OCI-LY3 (cell line): ENCODE data around the gene SEC16A.

ENCODE experiments used
- H2AFZ ChIP-seq: fragments of 200-600, 300-600 bp; shearing (Covaris generic); 2 replicates; pipeline ENCODE4 v1.6.0; 2014; ENCODE audit warnings: antibody characterized with exemption, low read depth, low read length
- H3K27ac ChIP-seq: fragments of 200-600, 300-600 bp; sonication (generic); 2 replicates; pipeline ENCODE4 v1.5.1; 2014; ENCODE audit warnings: mild to moderate bottlenecking, low read length, moderate library complexity, mixed read lengths
- H3K27me3 ChIP-seq: fragments of 200-600, 300-600 bp; sonication (generic); 2 replicates; pipeline ENCODE4 v1.6.1; 2014; ENCODE audit warnings: low read depth, low read length, mixed read lengths
- H3K36me3 ChIP-seq: fragments of 200-600, 300-600 bp; sonication (generic); replicated peaks from 2 replicates; pipeline ENCODE3; 2014; ENCODE audit warnings: low read depth, low read length, mixed read lengths
- H3K4me1 ChIP-seq: fragments of 300-600, 200-600 bp; sonication (generic); 2 replicates; pipeline ENCODE4 v1.6.1; 2014; ENCODE audit warnings: low read length, mixed read lengths
- H3K4me2 ChIP-seq: fragments of 200-600, 300-600 bp; sonication (generic); 2 replicates; pipeline ENCODE4 v1.6.1; 2014; ENCODE audit warnings: low read length, mixed read lengths
- H3K4me3 ChIP-seq: fragments of 300-600, 200-600 bp; sonication (generic); 2 replicates; pipeline ENCODE4 v1.5.1; 2014; ENCODE audit warnings: antibody characterized with exemption, mild to moderate bottlenecking, low read length, moderate library complexity
- H3K79me2 ChIP-seq: fragments of 300-600, 200-600 bp; shearing (Covaris generic); 2 replicates; pipeline ENCODE4 v1.6.1; 2014; ENCODE audit warnings: mild to moderate bottlenecking, low read length, mixed read lengths
- H3K9ac ChIP-seq: fragments of 300-600, 200-600 bp; shearing (Covaris generic); 2 replicates; pipeline ENCODE4 v1.6.0; 2014; ENCODE audit warnings: mild to moderate bottlenecking, low read length, moderate library complexity
- H3K9me3 ChIP-seq: fragments of 200-600, 300-600 bp; shearing (Covaris generic); 2 replicates; pipeline ENCODE4 v1.6.1; 2014; ENCODE audit warnings: low read length, mixed read lengths; ENCODE audit not compliant: insufficient read depth
- H4K20me1 ChIP-seq: fragments of 200-600, 300-600 bp; sonication (generic); 2 replicates; pipeline ENCODE4 v1.6.1; 2016; ENCODE audit warnings: low read length, mixed read lengths; ENCODE audit not compliant: insufficient read depth
- EZH2phosphoT487 ChIP-seq: fragments of 200-600 bp; shearing (Covaris generic); IDR thresholded peaks from 2 replicates; pipeline ENCODE4 v1.6.1; 2018; ENCODE audit warnings: antibody characterized with exemption, mixed run types, low read depth
- TF ChIP-seq, protein P1 (sequence below): fragments of 200-600, 300-600 bp; sonication (generic); IDR thresholded peaks from 2 replicates; pipeline ENCODE4 v1.5.1; 2014; ENCODE audit warnings: antibody characterized with exemption, low read length, low read depth

SEC16A gene

DNA sequence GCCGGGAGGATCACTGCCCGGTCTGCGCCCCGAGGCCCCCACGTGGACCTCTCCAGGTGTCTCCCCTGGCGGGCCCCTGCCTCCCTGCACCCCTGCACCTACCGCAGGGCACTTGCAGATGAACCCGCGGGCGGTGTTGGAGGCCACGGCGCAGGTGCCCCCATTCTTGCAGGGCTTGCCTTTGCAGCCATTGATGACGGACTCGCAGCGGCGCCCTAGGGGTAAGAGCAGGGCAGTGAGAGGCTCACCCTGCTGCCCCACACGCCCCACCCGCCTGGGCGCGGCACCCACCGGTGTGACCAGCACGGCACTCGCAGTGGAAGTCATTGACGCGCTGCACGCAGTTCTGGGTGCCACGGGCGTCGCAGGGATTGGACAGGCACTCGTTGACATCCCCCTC lies 23.6 kb upstream of the SEC16A start:
- Histone ChIP-seq H3K9ac (no peak overlapping the region), H3K4me1 (no peaks in the 10 kb centered on the region), H3K9me3 (no peaks in the 10 kb centered on the region), H3K27ac (no peak overlapping the region), H3K4me3 (no peak overlapping the region), H3K27me3 (no peaks in the 10 kb centered on the region), H2AFZ (no peak overlapping the region), H4K20me1 (no peaks in the 10 kb centered on the region), H3K36me3 (peaks cover 47% of the 10 kb centered on the region), H3K4me2 (no peak overlapping the region), H3K79me2 (no peaks in the 10 kb centered on the region)
- TF ChIP-seq, protein P1, sequence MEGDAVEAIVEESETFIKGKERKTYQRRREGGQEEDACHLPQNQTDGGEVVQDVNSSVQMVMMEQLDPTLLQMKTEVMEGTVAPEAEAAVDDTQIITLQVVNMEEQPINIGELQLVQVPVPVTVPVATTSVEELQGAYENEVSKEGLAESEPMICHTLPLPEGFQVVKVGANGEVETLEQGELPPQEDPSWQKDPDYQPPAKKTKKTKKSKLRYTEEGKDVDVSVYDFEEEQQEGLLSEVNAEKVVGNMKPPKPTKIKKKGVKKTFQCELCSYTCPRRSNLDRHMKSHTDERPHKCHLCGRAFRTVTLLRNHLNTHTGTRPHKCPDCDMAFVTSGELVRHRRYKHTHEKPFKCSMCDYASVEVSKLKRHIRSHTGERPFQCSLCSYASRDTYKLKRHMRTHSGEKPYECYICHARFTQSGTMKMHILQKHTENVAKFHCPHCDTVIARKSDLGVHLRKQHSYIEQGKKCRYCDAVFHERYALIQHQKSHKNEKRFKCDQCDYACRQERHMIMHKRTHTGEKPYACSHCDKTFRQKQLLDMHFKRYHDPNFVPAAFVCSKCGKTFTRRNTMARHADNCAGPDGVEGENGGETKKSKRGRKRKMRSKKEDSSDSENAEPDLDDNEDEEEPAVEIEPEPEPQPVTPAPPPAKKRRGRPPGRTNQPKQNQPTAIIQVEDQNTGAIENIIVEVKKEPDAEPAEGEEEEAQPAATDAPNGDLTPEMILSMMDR, result no peak
- no peak for TF ChIP-seq EZH2phosphoT487

DNA sequence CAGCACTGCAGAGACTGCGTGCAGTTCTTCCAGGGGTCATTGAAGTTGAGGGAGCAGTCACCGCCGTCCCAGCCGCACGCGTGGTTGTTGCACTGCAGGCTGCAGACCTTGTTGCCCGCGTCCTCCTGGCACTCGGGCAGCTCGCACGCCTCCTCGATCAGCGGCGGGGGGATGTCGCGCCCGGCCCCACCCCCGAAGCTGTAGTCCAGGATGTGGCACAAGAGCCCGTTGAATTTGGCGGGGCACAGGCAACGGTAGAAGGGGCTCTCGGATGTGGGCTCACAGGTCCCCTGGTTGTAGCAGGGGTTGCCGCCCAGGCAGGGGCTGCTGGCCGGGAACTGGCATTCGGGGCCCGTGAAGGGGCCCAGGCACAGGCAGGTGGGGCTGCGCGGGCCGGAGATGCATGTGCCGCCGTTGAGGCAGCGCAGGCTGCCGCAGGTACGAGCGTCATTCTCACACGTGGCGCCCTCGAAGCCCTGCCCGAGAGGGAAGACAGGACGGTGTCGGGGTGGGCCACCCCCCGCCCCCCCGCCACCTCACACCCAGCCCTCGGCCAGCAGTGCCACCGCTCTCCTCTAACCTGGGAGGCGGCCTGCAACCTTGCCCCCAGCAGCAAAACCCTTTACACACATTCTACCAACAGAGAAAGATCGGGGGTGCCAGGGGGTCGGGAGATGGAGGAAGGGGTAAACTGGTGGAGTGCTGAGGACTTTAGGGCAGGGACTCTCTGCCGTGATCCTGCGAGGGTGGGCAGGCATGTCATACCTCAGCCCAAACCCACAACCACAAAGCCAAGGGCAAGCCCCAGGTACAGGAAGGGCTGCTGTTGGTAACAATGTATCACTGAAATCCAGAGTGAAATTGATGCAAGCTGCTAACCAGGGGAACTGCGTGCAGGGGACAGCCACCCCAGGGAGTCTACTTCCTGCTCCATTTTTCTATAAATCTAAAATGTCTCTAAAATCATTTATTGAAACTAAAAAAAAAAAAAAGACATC lies 22.9 kb upstream of the SEC16A start:
- Histone ChIP-seq H3K36me3 (peaks cover 46% of the 10 kb centered on the region), H3K79me2 (no peaks in the 10 kb centered on the region), H3K27ac (no peak overlapping the region), H2AFZ (no peak overlapping the region), H4K20me1 (no peaks in the 10 kb centered on the region), H3K4me1 (no peaks in the 10 kb centered on the region), H3K4me2 (no peak overlapping the region), H3K4me3 (no peak overlapping the region), H3K9me3 (no peaks in the 10 kb centered on the region), H3K27me3 (no peaks in the 10 kb centered on the region), H3K9ac (no peak overlapping the region)
- TF ChIP-seq EZH2phosphoT487, result no peak
- TF ChIP-seq, protein P1, result no peak

DNA sequence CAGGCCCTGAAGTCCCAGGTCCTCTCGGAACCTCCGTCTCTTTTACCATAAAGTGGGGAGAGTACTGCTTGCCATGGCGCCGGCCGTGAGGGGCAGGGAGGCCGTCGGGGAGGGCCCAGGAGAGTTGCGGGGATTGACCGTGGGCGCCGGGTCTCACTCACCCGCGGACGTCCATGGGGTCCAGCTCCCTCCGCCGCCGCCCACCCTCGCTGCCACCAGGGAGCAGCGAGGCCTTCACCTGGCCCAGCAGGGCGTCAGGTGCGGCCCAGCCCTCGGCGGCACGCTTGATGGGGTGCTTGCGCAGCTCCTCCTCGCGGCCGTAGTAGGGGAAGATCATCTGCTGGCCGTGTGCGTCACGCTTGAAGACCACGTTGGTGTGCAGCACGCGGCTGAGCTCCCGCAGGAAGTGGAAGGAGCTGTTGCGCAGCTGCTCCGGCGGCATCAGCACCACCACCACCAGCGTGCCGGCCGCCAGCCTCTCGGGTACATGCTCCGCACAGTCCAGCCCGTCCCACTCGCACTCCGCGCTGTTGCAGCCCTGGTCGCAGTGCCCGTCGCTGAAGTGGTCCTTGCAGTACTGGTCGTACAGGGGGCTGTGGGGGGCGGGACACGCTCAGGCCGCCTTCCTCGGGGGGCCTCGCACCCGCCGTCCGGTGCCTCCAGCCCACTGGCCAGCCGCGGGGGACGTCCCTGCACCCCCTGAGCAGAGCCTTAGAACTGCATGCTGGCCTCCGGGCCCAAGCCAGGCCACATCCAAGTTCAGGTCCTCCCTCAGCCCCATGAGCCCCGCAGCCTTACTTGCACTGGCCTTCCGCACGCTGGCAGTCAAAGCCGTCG lies 21.9 kb upstream of the SEC16A start:
- no peak overlapping the region for H3K4me3 ChIP-seq
- H3K4me1 ChIP-seq, result peaks cover 8% of the 10 kb centered on the region; the same call in 1 of the 2 replicates
- H3K4me2 ChIP-seq, result no peak overlapping the region
- H3K79me2 ChIP-seq, result no peaks in the 10 kb centered on the region
- no peak overlapping the region for H3K27ac ChIP-seq
- H4K20me1 ChIP-seq, result peaks cover 4% of the 10 kb centered on the region; the same call in 1 of the 2 replicates
- no peaks in the 10 kb centered on the region for H3K9me3 ChIP-seq
- H3K9ac ChIP-seq, result no peak overlapping the region
- H3K27me3 ChIP-seq, result no peaks in the 10 kb centered on the region
- H2AFZ ChIP-seq, result no peak overlapping the region
- no peak for TF ChIP-seq EZH2phosphoT487
- TF ChIP-seq, protein P1, result no peak
- peaks cover 51% of the 10 kb centered on the region for H3K36me3 ChIP-seq
